ENCODE measurements around the gene PTEN. TPM values are rescaled to one million over a fixed set of nuclear protein-coding genes. Genes with fewer than 3 reads are reported as not detected.
"Not testable (repeated sequence)": the region's sequence is repeated elsewhere in the genome, so short reads cannot be mapped to it uniquely, and the experiment has no call there.

The PTEN gene
- total RNA-seq, 6 experiments from 2014 or later: 49.3 to 72.7 (median 63.5) TPM

DNA sequence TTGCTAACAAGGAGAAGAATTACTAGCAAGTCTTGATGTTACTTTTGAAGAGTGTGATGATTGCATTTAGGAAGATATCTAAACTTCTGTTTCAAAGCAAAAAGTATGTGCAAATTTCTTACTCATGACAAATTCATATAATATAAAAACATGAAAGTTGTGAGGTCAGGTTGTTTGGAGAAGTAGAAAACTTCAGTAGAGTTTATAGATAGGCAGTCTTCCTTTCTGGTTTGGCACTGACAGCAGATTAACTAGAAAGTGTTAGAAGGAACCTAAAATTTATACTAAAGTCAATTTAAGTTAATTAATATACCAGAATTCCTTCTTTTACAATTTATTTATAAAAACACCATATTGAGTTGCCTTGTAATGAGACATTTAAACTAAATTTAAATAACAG, 16.9 kb downstream of the PTEN start:
- H3K4me3 Mint-ChIP-seq: no peak overlapping the region
- no peak for DNase-seq

DNA sequence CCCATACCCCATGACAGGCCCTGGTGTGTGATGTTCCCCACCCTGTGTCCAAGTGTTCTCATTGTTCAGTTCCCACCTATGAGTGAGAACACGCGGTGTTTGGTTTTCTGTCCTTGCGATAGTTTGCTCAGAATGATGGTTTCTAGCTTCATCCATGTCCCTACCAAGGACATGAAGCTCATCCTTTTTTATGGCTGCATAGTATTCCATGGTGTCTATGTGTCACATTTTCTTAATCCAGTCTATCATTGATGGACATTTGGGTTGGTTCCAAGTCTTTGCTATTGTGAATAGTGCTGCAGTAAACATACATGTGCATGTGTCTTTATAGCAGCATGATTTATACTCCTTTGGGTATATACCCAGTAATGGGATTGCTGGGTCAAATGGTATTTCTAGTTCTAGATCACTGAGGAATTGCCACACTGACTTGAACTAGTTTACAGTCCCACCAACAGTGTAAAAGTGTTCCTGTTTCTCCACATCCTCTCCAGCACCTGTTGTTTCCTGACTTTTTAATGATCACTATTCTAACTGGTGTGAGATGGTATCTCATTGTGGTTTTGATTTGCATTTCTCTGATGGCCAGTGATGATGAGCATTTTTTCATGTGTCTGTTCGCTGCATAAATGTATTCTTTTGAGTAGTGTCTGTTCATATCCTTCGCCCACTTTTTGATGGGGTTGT, 18.1 kb downstream of the PTEN start:
- H3K27me3 Mint-ChIP-seq (ENCODE audit: insufficient read depth); DNase-seq; H3K27ac Mint-ChIP-seq; H3K4me3 Mint-ChIP-seq: not testable (repeated sequence)
- Mint-ChIP-seq H3K4me1 (ENCODE audit: low read depth) (peaks cover 39% of the 10 kb centered on the region), H3K36me3 (ENCODE audit: low read depth) (peaks cover 43% of the 10 kb centered on the region), H3K9me3 (peaks cover 10% of the 10 kb centered on the region)

More for the DNA sequence above, 16.9 kb downstream of the PTEN start:
- H3K27ac Mint-ChIP-seq: no peak overlapping the region; the same call in 1 of the 2 replicates
- H3K9me3 Mint-ChIP-seq: peaks cover 9% of the 10 kb centered on the region
- H3K4me1 Mint-ChIP-seq (ENCODE audit: low read depth): peaks cover 35% of the 10 kb centered on the region
- TF ChIP-seq, protein P1, sequence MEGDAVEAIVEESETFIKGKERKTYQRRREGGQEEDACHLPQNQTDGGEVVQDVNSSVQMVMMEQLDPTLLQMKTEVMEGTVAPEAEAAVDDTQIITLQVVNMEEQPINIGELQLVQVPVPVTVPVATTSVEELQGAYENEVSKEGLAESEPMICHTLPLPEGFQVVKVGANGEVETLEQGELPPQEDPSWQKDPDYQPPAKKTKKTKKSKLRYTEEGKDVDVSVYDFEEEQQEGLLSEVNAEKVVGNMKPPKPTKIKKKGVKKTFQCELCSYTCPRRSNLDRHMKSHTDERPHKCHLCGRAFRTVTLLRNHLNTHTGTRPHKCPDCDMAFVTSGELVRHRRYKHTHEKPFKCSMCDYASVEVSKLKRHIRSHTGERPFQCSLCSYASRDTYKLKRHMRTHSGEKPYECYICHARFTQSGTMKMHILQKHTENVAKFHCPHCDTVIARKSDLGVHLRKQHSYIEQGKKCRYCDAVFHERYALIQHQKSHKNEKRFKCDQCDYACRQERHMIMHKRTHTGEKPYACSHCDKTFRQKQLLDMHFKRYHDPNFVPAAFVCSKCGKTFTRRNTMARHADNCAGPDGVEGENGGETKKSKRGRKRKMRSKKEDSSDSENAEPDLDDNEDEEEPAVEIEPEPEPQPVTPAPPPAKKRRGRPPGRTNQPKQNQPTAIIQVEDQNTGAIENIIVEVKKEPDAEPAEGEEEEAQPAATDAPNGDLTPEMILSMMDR (IDR thresholded peaks at IDR 0.05): no peak
- H3K27me3 Mint-ChIP-seq (ENCODE audit: insufficient read depth): 0 out of 2 replicates have a peak, but pooled peaks cover 3% of the 10 kb centered on the region
- peaks cover 32% of the 10 kb centered on the region for H3K36me3 Mint-ChIP-seq (ENCODE audit: low read depth)

DNA sequence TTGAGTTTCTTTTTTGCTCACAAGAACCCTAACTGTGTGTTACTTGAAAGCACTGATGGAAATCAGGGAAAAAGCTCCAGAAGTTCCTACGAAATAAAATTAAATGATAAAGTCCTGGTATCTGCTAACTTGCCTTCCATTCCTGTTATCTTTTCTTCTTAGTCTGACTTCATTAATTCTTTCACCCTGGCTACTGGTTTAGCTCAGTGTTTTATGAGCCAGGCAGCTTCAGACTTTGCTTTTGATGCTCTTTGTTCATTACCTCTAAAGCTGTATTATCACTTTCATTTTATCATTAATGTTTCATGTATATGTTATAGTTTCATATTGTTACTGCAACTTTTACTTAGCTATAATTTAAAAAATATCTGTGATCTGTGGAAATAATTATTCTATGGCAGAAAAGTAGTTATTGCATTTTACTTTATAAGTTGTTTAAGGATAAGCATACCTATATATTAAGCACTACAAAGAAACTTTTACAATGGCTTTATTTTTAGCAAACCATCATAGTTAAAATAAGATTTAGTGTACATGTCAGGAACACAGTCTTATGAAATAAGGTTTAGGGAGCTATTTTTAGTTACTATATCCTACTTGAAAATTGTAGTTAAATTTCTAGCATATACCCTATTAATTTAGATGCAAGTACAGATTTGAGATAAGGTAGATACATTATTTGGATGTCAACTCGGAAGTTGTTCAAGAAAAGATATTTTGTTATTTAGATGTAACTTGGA, 19.3 kb downstream of the PTEN start:
- Mint-ChIP-seq H3K36me3 (ENCODE audit: low read depth) (peaks cover 55% of the 10 kb centered on the region), H3K27ac (no peak overlapping the region)

DNA sequence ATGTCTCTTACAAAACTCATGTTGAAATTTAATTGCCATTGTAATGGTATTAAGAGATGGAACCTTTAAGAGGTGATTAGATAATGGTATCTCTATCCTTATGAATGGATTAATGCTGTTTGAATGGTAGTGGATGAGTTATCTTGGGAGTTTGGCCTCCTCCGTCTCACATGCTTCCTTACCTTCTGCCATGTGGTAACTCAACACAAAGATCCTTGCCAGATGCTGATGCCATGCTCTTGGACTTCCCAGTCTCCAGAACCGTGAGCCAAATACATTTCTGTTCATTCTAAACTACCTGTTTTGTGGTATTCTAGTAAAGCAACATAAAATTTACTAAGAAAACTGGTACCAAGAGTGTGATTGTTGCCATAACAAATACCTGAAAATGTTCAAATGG, 23.2 kb downstream of the PTEN start:
- Mint-ChIP-seq H3K4me3 (no peak overlapping the region), H3K27ac (no peak overlapping the region), H3K9me3 (peaks cover 9% of the 10 kb centered on the region), H3K36me3 (ENCODE audit: low read depth) (peaks cover 41% of the 10 kb centered on the region), H3K4me1 (ENCODE audit: low read depth) (peaks cover 34% of the 10 kb centered on the region), H3K27me3 (ENCODE audit: insufficient read depth) (peaks cover 2% of the 10 kb centered on the region)
- DNase-seq: no peak
- TF ChIP-seq, protein P1 (IDR thresholded peaks at IDR 0.05): no peak

More for the DNA sequence above, 19.3 kb downstream of the PTEN start:
- H3K27me3 Mint-ChIP-seq (ENCODE audit: insufficient read depth): peaks cover 5% of the 10 kb centered on the region
- no peak overlapping the region for H3K4me3 Mint-ChIP-seq
- no peak for DNase-seq
- peaks cover 46% of the 10 kb centered on the region for H3K4me1 Mint-ChIP-seq (ENCODE audit: low read depth)
- peaks cover 14% of the 10 kb centered on the region for H3K9me3 Mint-ChIP-seq
- TF ChIP-seq, protein P1 (IDR thresholded peaks at IDR 0.05): no peak

DNA sequence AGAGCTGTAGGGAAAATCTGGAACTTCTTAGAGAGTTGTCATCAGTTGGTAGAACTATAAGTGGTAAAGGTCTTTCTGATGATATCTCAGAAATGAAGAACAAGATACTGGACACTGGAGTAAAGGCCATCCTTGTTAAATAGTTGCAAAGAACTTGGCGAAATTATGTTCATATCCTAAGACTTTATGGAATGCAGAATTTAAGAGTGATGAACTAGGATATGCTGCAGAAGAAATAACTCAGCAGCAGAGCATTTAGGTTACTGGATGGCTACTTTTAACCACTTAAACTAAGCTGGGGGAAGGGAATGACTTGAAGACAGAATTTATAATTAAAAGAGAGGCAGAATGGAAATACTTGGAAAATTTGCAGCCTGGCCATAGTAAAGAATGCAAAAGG, 23.7 kb downstream of the PTEN start:
- Mint-ChIP-seq H3K27me3 (ENCODE audit: insufficient read depth) (peaks cover 2% of the 10 kb centered on the region), H3K4me3 (no peak overlapping the region), H3K9me3 (peaks cover 5% of the 10 kb centered on the region; the same call in 1 of the 2 replicates), H3K27ac (no peak overlapping the region), H3K4me1 (ENCODE audit: low read depth) (peaks cover 32% of the 10 kb centered on the region), H3K36me3 (ENCODE audit: low read depth) (peaks cover 36% of the 10 kb centered on the region)
- no peak for DNase-seq
- TF ChIP-seq, protein P1 (IDR thresholded peaks at IDR 0.05): no peak

All from HFFc6 (cell line).